HG03196 (cell line): ENCODE measurements around the gene CES2.
"Not testable (repeated sequence)": the region's sequence is repeated elsewhere in the genome, so short reads cannot be mapped to it uniquely, and the experiment has no call there.

Source experiments
- ATAC-seq: cut with Tn5 transposase; IDR thresholded peaks from one replicate; pipeline ENCODE4 v1.9.1; 2021; ENCODE audit not compliant: unreplicated experiment

CES2 gene

DNA sequence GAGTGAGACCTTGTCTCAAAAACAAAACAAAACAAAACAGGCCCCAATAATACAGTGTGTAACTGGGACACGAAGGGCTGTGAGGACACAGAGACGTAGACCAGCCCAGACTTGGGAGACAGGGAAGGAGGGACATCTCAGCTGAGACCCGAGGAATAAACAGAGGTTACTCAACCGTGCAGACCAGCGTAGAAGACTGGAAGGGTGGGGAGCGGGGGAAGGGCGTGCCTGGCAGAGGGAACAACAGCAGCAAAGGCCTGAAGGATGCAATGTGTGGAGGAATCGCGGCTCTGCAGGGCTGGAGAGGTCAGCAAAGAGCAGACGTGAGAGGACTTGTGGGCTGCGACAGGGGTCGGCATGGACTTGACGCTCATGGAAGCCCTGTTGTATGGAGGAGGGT, 41.4 kb downstream of the CES2 start:
- no peak for ATAC-seq

DNA sequence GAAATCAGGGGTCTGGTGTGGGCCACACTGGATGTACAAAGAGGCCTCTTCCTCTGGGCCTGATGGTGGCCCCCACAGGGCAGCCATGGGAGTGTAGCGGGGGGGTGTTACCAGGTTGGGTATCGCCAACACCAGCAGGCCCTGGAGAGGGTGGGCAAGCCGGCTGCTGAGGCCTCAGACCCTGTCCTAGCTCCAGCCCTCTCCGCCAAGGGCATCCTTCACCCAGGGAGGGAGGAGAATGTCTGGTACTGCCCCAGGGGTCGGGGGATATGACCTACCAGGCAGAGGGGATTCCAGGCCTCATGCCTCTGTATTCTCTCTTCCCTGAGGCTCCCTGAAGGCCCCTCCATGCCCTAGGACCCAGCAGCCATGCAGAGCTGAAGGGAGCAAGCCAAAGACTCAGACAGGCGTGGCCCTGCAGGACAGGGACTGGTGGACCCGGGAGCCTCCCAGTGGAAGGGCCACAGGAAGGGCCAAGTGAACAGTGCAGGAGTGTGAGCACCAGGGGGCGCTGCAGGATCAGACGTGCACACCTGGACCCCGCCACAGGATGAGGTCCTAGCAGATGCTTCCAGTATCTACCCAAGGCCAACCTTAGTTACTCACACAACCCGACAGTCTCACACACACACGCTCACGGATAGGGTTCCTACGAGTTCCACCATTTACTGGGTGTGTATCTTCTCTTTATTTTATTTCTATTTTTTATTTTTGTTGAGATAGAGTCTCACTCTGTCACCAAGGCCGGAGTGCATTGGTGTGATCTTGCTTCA, 42.2 kb downstream of the CES2 start:
- ATAC-seq: peak; percentile 82

DNA sequence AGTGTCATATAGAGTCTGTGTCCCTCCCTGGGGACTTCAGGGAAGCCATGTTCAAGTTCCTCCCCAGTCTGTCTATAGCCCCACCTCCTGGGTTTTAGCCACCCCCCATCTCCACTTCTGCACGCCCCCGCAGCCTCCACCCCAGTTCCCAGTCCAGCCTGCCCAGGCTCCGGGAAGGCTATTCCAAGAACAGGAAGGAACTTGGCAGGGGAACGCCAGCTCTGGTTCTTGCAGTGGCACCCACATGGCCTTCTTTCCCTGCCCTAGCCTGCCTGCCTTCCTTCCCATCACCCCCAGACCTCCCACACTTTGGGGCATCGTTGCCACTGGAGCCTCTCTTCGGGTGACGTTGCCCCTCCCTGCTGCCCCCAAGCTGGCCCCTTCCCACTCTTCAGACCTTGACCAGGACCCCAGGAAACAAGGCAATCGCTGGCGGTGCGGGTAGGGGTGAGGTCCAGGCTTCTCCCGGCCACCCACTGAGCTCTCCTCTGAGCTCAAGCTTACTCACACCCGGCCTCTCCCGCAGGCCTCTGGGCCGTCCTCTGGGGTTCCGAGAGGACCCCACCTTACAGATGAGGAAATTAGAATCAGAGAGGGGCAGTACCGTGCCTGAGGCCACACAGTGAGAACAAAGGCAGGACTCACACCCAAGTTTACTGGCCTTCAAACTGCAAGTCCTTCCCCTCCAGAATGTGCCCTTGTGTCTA, 43.8 kb downstream of the CES2 start:
- no peak for ATAC-seq

DNA sequence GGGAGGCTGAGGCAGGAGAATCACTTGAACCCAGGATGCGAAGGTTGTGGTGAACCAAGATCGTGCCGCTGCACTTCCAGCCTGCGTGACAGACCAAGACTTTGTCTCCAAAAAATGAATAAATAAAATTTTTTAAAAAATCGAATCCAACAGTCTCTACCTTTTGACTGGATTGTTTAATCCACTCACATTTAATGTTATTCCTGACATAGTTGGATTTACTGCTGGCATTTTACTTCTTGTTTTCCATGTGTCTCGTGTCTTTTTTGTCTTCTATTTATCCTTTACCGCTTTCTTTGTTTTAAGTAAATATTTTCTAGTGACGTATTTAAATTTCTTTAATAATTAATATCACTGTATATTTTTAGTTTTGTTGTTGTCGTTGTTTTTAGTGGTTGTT, 47.7 kb downstream of the CES2 start:
- ATAC-seq: no peak

DNA sequence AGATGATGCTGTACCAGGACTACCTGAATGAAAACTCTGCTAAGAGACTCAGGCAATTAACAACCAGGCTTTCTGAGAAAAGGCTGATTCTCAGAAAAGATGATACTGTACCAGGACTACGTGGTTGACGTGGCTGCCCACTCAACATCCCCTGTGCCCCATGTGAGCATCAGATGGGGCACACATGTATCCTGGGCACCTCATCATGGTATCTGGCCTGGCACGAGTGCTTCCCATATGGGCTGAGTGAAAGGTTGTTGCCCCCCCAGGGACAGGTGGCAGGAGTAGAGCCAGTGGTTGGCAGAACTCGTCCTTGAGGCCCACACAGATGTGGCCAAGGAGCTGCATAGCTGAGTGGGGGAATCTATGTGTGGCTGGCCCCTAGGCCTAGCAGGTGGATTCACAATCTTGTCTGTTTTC, 49.6 kb downstream of the CES2 start:
- ATAC-seq: no peak

DNA sequence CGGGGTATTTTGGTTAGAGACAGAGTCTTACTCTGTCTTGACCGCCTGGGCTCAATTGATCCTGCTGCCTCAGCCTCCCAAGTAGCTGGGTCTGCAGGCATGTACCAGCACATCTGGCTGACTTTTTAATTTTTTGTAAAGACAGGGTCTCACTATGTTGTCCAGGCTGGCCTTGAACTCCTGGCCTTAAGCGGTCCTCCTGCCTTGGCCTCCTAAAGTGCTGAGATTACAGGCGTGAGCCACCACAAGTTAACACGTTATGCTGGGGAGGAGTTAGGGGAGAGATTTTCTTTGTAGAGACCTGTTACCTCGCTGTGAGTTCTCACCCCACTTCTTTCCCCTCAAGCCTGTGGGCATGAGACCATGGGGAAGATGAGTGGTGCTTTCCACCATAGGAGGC, 51.2 kb downstream of the CES2 start:
- no peak for ATAC-seq

DNA sequence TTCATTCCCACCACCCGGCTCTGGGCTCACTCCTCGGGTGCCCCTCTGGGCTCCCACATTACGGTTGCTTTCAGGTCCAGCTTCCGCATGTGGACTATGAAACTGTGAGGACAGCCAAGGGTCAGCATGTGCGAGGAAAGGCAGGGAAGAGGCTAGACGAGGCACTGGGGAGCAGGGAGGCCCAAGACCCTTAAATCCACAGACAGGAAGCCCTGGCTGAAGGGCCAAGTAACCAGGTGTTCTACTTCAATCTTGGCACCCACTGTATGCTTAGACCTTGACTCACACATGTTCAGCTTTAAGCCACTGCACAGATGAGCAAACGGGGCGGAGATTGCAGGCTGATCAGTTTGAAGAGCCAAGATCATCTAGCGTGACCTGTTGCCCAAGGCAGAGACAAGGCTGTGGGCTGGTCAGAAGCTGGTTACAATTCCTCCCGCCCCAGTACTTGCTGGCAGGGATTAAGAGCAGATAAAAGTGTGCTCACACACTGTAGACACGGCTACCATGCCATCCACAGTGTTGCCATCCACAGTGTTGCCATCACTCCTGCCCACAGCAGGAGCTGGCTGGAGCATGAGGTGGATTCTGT, 53.0 kb downstream of the CES2 start, which contains the start of gene CES4A:
TSS of gene CES4A (plus strand) at position 393 of the 592 bp plus-strand sequence. CDS start at position 577, 184 bp downstream.
- ATAC-seq: no peak

DNA sequence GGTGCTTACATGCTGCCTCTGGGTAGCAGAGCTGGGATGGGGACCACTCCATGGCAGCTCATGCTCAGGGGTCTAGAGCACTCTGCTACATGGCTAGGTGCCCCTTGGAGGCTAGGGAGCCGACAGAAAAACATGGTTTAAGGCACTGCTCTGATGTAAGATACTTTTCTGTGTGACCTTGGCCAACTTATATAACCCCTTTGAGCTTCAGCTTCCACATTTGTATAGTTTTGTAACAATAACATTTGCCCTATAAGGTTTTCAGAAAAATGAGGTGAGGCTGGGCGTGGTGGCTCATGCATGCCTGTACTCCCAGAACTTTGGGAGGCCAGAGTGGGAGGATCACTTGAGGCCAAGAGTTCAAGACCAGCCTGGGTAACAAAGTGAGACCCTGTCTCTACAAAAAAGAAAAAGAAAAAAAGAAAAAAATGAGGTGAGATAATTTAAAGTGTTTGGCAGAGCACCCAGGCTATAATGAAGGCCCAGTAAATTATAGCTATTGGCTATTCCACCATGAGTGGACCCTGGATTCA, 56.3 kb downstream of the CES2 start:
- ATAC-seq: no peak

DNA sequence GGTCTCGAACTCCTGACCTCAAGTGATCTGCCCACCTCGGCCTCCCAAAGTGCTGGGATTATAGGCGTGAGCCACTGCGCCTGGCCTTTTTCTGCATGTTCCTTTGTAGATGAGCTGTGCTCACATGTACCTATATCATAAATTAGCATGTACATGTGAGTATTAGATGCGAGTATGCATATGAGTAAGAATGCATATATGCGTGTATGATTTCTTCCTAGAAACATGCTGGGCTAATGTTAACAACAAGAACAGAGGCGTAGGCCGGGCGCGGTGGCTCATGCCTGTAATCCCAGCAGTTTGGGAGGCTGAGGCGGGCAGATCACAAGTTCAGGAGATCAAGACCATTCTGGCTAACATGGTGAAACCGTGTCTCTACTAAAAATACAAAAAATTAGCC, 58.2 kb downstream of the CES2 start:
- not testable (repeated sequence) for ATAC-seq
